Adrenal gland (tissue), 5 donors: ENCODE measurements around the gene NLRP3.

Experiments
- CTCF ChIP-seq, 6 experiments: fragments of 450-650 bp in 4 of 6; fragments of 200-600 bp in 2 of 6; sonication (generic) in 1 of 6; IDR thresholded peaks; 1 replicate in 5 of 6; 2 replicates in 1 of 6; pipeline versions ENCODE4 v1.5.1 to v1.8.0; 2016 to 2021; ENCODE audit warnings: antibody characterized with exemption in 6 of 6, mild to moderate bottlenecking in 2 of 6, moderate library complexity in 1 of 6
- POLR2A ChIP-seq, 2 donors: fragments of 450-650 bp; IDR thresholded peaks; one replicate each; pipeline ENCODE4 v1.6.1; 2017; ENCODE audit warnings: antibody characterized with exemption in 2 of 2, mild to moderate bottlenecking in 2 of 2, moderate library complexity in 1 of 2
- donor health status: DM: no; HTN: no; CAD: no.

DNA sequence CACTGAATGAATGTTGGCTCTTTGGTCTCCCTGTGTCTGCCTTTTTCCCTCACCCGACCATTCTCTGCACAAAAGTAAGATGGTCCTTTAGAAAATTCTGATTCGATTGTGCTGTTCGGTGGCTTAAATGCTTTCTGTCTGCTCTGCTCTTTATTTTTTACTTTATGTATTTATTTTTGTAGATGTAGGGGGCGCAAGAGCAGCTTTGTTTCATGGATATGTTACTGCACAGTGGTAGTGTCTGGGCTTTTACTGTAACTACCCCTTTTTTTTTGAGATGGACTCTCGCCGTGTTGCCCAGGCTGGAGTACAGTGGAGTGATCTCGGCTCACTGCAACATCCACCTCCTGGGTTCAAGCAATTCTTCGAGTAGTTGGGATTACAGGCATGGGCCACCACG, 15.7 kb downstream of the NLRP3 start:
- TF ChIP-seq CTCF (IDR thresholded peaks at IDR 0.05), result no peak
- no peak for TF ChIP-seq POLR2A (IDR thresholded peaks at IDR 0.05)
